Heart left ventricle (tissue), 16 donors: Measurements from ENCODE around the gene SBNO2. TPM values are rescaled to one million over a fixed set of nuclear protein-coding genes. Genes with fewer than 3 reads are reported as not detected.
A peak's percentile ranks its signal among the peaks of the same experiment; 100 is the strongest.

Experiments
- ATAC-seq, 4 donors: fragments of 200-7000 bp; cut with Tn5 transposase; one replicate each; pipeline ENCODE4 v1.9.1; 2020 to 2022; ENCODE audit warnings: moderate library complexity in 4 of 4, mild to moderate bottlenecking in 3 of 4, moderate number of reproducible peaks in 1 of 4
- DNase-seq, 5 donors: peaks; one replicate each; pipeline ENCODE4 v3.0.0-alpha.2; 2020
- H3K27ac ChIP-seq, 12 donors: fragments of 200-600 bp; sonication (generic) in 4 of 12; one replicate each; pipeline versions ENCODE4 v1.5.0 to v1.8.0; 2016 to 2022; ENCODE audit warnings: mild to moderate bottlenecking in 2 of 12
- H3K27me3 ChIP-seq, 9 donors: fragments of 200-600 bp; sonication (generic) in 2 of 9; one replicate each; pipeline versions ENCODE4 v1.5.1 to v1.8.0; 2016 to 2022; ENCODE audit warnings: mild to moderate bottlenecking in 3 of 9
- H3K36me3 ChIP-seq, 9 donors: fragments of 200-600 bp; sonication (generic) in 2 of 9; one replicate each; pipeline versions ENCODE4 v1.5.0 to v1.8.0; 2018 to 2022; ENCODE audit warnings: mild to moderate bottlenecking in 2 of 9
- H3K4me1 ChIP-seq, 12 donors: fragments of 200-600 bp; sonication (generic) in 4 of 12; one replicate each; pipeline versions ENCODE4 v1.5.0 to v1.8.0; 2016 to 2022; ENCODE audit warnings: mild to moderate bottlenecking in 3 of 12
- H3K4me3 ChIP-seq, 12 donors: fragments of 200-600 bp; sonication (generic) in 4 of 12; one replicate each; pipeline versions ENCODE4 v1.5.0 to v1.8.0; 2017 to 2022; ENCODE audit warnings: mild to moderate bottlenecking in 9 of 12, moderate library complexity in 4 of 12
- H3K9me3 ChIP-seq, 12 donors: fragments of 200-600 bp; sonication (generic) in 4 of 12; one replicate each; pipeline versions ENCODE4 v1.5.0 to v1.8.0; 2016 to 2022; ENCODE audit warnings: mild to moderate bottlenecking in 1 of 12
- POLR2A ChIP-seq, 2 donors: fragments of 450-650 bp; IDR thresholded peaks; one replicate each; pipeline ENCODE4 v1.6.1; 2017; ENCODE audit warnings: antibody characterized with exemption in 2 of 2, mild to moderate bottlenecking in 2 of 2, moderate library complexity in 2 of 2
- WGBS, 4 donors: extraction: QIAGEN DNeasy Blood & Tissue Kit in 2 of 4; methylation state at CpG; one replicate each; pipeline versions ENCODE4 v1.1.5 to v1.1.7; 2013 to 2018; 5-methylcytosine and 5-hydroxymethylcytosine counted together
- intact Hi-C, 10 donors: fragments of 100-400 bp; cut with DNase I; formaldehyde crosslinking; loops; one replicate each; pipeline versions ENCODE4 v1.11.1 to v1.14.2; 2022
- polyA plus RNA-seq, 2 donors: library from polyadenylated mRNA; stranded (reverse); fragments of 200-250 nt; gene quantifications; one replicate each; pipeline ENCODE4 v1.2.3, GENCODE V29; 2013
- total RNA-seq, 9 donors: library from RNA; depleted of rRNA in 2 of 9; stranded (reverse); fragments of >200 nt in 2 of 9; fragmentation: NEBNext Ultra II Directional in 3 of 9; extraction: Animal tissue kit (Norgen Biotek cat#: 25700) in 3 of 9; gene quantifications; one replicate each; pipeline versions ENCODE4 v1.1.0 to v1.2.4, GENCODE V29; 2016 to 2023
- TF ChIP-seq, protein P1 (sequence below), 12 donors: fragments of 200-600 bp; sonication (generic) in 4 of 12; IDR thresholded peaks; one replicate each; pipeline versions ENCODE4 v1.5.0 to v1.8.0; 2018 to 2022; ENCODE audit warnings: antibody characterized with exemption in 12 of 12, mild to moderate bottlenecking in 5 of 12
- donor health status: ischemic (EF 13 %, LVEDD 7.1; RV severe dilation, severe dysfunction).
- donor health status: healthy with polysubstance abuse.
- donor health status: DM: no; HTN: yes; CAD: no.
- donor health status: DM: no; HTN: no; CAD: no.
- donor health status: ischemic (EF 25% LVEDD 6.9; RV normal size, moderate dysfunction).
- donor health status: ischemic (EF 25% LVEDD 5.7; RV mildly dilated, moderate dysfunction).
- donor health status: healthy.
- donor health status: DM: yes; HTN: yes; CAD: no.
- donor health status: ischemic (EF 35%, LVEDD 5.7; RV mildly dilated, moderate dysfunction).
- donor health status: nonischemic (EF 11% LVEDD 7.7; RV severe dilation, severe dysfunction).
- donor health status: DM: yes; HTN: yes; CAD: no.
- donor health status: PGD.
- donor health status: ischemic (EF 29% LVEDD 5.4; RV normal size, mild dysfunction).
- donor health status: nonischemic (EF 23%, LVEDD 6.1; RV moderate dilation, normal function).

SBNO2 gene
- total and polyA plus RNA-seq, 11 donors: 9.9 to 78.9 (median 18.7) TPM

DNA sequence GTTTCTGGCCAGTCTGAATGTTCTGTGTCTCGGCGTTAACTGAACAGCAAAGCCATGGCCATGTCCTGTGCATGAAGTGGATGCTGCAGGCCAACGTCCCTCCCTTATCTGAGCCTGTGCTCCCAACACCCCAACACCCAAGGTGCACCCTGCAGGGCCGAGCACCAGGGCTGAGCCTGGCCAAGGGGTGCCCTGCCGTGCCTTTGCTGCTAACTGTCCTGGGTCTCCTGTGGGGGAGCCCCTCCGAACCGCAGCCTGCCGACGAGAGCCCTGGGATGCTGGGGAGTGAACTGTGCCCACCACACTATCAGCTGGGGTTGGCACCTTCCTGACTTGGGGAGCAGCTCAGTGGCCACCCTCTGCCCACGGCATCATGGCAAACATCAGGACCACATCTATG, 52.7 kb downstream of the SBNO2 start:
- Histone ChIP-seq H3K36me3 (peaks cover 4 to 100% (median 95%) of the 10 kb centered on the region in 9 donors), H3K27ac (no peak overlapping the region), H3K4me3 (no peak overlapping the region), H3K27me3 (no peaks in the 10 kb centered on the region), H3K4me1 (peaks cover 0 to 10% (median 0%) of the 10 kb centered on the region in 12 donors), H3K9me3 (no peaks in the 10 kb centered on the region)
- intact Hi-C loops: no loop called here
- ATAC-seq (no peak), DNase-seq (peak in 1 of 5 donors; percentile 20)
- TF ChIP-seq, protein P1, sequence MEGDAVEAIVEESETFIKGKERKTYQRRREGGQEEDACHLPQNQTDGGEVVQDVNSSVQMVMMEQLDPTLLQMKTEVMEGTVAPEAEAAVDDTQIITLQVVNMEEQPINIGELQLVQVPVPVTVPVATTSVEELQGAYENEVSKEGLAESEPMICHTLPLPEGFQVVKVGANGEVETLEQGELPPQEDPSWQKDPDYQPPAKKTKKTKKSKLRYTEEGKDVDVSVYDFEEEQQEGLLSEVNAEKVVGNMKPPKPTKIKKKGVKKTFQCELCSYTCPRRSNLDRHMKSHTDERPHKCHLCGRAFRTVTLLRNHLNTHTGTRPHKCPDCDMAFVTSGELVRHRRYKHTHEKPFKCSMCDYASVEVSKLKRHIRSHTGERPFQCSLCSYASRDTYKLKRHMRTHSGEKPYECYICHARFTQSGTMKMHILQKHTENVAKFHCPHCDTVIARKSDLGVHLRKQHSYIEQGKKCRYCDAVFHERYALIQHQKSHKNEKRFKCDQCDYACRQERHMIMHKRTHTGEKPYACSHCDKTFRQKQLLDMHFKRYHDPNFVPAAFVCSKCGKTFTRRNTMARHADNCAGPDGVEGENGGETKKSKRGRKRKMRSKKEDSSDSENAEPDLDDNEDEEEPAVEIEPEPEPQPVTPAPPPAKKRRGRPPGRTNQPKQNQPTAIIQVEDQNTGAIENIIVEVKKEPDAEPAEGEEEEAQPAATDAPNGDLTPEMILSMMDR (IDR thresholded peaks at IDR 0.05): no peak
- TF ChIP-seq POLR2A (IDR thresholded peaks at IDR 0.05): no peak
- WGBS, 4 donors: 94 to 96% (median 94%) methylated on average over 3 to 10 of the region's 10 CpGs

- ATAC-seq (no peak), DNase-seq (no peak)
- WGBS, 4 donors: 94 to 95% (median 94%) methylated on average over 35 to 50 of the region's 50 CpGs
- intact Hi-C loops: loop anchor here in 1 of 10 donors (5.0 kb wide), 1 partner anchor 53 kb away; the partner anchor contains the start of gene SBNO2
- H3K27me3 ChIP-seq: no peaks in the 10 kb centered on the region
- peaks cover 4 to 100% (median 94%) of the 10 kb centered on the region in 9 donors for H3K36me3 ChIP-seq
- TF ChIP-seq POLR2A (IDR thresholded peaks at IDR 0.05): no peak
- TF ChIP-seq, protein P1 (IDR thresholded peaks at IDR 0.05): no peak
- no peak overlapping the region for H3K27ac ChIP-seq
- H3K9me3 ChIP-seq: no peaks in the 10 kb centered on the region
- no peak overlapping the region for H3K4me3 ChIP-seq
- H3K4me1 ChIP-seq: peaks cover 0 to 1% (median 0%) of the 10 kb centered on the region in 12 donors
Observed at GRCh38 chr19:1119475-1120217, 54.4 kb downstream of the SBNO2 start.

GRCh38 chr19:1118999-1119398, 55.1 kb downstream of the SBNO2 start:
- Histone ChIP-seq H3K27me3 (no peaks in the 10 kb centered on the region), H3K4me1 (peaks cover 0 to 8% (median under 1%) of the 10 kb centered on the region in 12 donors), H3K27ac (no peak overlapping the region), H3K4me3 (no peak overlapping the region), H3K36me3 (peaks cover 4 to 100% (median 93%) of the 10 kb centered on the region in 9 donors), H3K9me3 (no peaks in the 10 kb centered on the region)
- WGBS, 4 donors: 93 to 96% (median 94%) methylated on average over 31 to 34 of the region's 34 CpGs
- DNase-seq (no peak), ATAC-seq (no peak)
- no peak for TF ChIP-seq POLR2A (IDR thresholded peaks at IDR 0.05)
- TF ChIP-seq, protein P1 (IDR thresholded peaks at IDR 0.05): no peak
- intact Hi-C loops: loop anchor here in 1 of 10 donors (5.0 kb wide), 1 partner anchor 53 kb away; the partner anchor contains the start of gene SBNO2

DNA sequence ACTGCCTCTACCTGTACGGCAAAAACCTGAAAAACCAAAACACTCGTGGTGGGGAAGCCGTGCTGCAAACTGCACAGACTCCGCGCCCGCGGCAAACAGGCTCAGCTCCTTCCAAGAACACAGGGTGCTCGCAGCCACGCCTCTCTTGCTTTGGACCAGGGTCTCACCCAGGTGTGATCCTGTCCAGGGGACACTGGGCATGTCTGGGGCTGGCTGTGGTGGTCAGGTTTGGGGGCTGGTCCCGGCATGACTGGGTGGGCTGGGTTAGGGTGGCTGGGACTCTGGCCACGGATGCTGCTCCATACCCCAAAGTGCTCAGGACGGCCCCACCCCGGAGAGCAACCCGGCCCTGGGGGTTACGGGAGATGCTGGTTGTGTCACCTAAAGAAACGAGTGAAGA, 56.4 kb downstream of the SBNO2 start:
- WGBS, 4 donors: 94 to 97% (median 95%) methylated on average over 10 to 16 of the region's 16 CpGs
- no peaks in the 10 kb centered on the region for H3K9me3 ChIP-seq
- ATAC-seq: no peak
- no peak overlapping the region for H3K4me3 ChIP-seq
- H3K27ac ChIP-seq: no peak overlapping the region
- intact Hi-C loops: loop anchor here in 1 of 10 donors (5.0 kb wide), 1 partner anchor 55 kb away; the partner anchor contains the start of gene SBNO2
- no peaks in the 10 kb centered on the region for H3K27me3 ChIP-seq
- DNase-seq: no peak
- peaks cover 2 to 100% (median 82%) of the 10 kb centered on the region in 9 donors for H3K36me3 ChIP-seq
- H3K4me1 ChIP-seq: peaks cover 5 to 21% (median 13%) of the 10 kb centered on the region in 12 donors
- TF ChIP-seq, protein P1 (IDR thresholded peaks at IDR 0.05): no peak
- TF ChIP-seq POLR2A (IDR thresholded peaks at IDR 0.05): no peak
